Activated naive CD4-positive, alpha-beta T cell treated with anti-CD3 and anti-CD28 coated beads, Interleukin-2, amount 10 ng/mL, durations not matched to agents 7 days and 5 days (primary cell): ENCODE measurements around the gene RAP1GAP.

Experiments
- CTCF ChIA-PET: fragments of 350-600 bp; sonication (Branson Sonifier 250); formaldehyde crosslinking; loops from one replicate; lab custom pipeline; 2021; ENCODE audit warnings: antibody characterized with exemption; lab: Charles Lee
- DNase-seq: peaks from one replicate; pipeline ENCODE4 v3.0.0-alpha.2; 2020
- H3K27ac Mint-ChIP-seq: one replicate; pipeline ENCODE4 v1.8.0; 2021; ENCODE audit warnings: mild to moderate bottlenecking, moderate library complexity, mixed read lengths
- H3K27me3 Mint-ChIP-seq: one replicate; pipeline ENCODE4 v1.8.0; 2021; ENCODE audit warnings: mild to moderate bottlenecking, mixed read lengths
- H3K36me3 Mint-ChIP-seq: one replicate; pipeline ENCODE4 v1.8.0; 2021; ENCODE audit warnings: mixed read lengths
- H3K4me1 Mint-ChIP-seq: one replicate; pipeline ENCODE4 v1.8.0; 2021; ENCODE audit warnings: mixed read lengths
- H3K4me3 Mint-ChIP-seq: one replicate; pipeline ENCODE4 v1.8.0; 2021; ENCODE audit warnings: mild to moderate bottlenecking, moderate library complexity, mixed read lengths
- H3K9me3 Mint-ChIP-seq: one replicate; pipeline ENCODE4 v1.8.0; 2021; ENCODE audit warnings: mixed read lengths

RAP1GAP gene

DNA sequence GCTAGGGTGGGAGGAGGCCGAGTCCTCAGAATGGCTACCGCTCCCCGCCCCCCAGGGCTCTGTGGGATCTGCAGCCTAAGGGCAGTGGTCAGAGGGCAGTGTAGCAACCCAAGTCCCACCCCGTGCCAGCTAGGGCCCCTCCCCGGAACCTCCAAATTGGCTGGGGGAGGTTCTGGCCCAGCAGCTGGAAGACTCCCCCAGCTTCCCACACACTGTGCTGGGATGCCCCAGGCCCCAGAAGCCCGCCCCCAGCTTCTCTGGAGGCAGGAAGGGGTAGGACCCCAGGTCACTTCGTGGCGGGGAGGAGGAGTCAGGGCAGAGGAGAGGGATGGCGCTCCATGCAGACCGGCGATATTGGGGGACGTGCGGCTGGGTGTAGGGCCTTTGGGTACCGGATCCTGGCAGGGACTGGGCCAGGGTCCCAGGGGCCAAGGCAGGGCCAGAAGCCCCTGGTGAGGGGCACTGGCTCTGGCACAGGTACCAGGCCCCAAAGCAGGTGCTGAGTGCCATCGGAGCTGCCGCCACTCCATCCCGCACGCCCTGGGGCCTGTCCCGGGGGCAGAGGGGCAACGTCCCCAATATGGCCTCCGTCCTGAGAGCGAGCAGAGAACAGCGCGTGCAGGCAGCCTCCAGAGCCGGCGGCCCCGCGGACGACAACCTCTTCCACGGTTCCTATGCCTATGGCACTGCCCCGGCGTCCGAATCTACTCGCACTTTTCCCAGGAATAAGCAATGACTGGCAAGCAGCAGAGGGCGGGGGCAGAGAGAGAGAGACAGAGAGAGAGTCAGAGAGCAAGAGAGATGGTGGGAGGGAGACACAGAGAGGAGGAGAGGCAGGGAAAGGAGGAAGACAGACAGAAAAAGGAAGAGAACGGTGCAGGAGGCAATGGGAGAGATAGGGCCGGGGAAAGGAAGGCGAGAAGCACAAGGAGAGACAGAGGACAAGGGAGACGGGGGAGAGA lies 65.7 kb downstream of the RAP1GAP start:
- H3K4me1 Mint-ChIP-seq = peaks cover 9% of the 10 kb centered on the region
- H3K4me3 Mint-ChIP-seq = no peak overlapping the region
- H3K9me3 Mint-ChIP-seq = no peaks in the 10 kb centered on the region
- H3K36me3 Mint-ChIP-seq = no peaks in the 10 kb centered on the region
- H3K27me3 Mint-ChIP-seq = peaks cover 11% of the 10 kb centered on the region
- CTCF ChIA-PET = interaction anchor here (0.7 kb wide), 1 partner anchor 1052 kb away, joined by 3 read pairs; no protein-coding TSS in a partner anchor
- H3K27ac Mint-ChIP-seq = no peak overlapping the region
- no peak for DNase-seq

DNA sequence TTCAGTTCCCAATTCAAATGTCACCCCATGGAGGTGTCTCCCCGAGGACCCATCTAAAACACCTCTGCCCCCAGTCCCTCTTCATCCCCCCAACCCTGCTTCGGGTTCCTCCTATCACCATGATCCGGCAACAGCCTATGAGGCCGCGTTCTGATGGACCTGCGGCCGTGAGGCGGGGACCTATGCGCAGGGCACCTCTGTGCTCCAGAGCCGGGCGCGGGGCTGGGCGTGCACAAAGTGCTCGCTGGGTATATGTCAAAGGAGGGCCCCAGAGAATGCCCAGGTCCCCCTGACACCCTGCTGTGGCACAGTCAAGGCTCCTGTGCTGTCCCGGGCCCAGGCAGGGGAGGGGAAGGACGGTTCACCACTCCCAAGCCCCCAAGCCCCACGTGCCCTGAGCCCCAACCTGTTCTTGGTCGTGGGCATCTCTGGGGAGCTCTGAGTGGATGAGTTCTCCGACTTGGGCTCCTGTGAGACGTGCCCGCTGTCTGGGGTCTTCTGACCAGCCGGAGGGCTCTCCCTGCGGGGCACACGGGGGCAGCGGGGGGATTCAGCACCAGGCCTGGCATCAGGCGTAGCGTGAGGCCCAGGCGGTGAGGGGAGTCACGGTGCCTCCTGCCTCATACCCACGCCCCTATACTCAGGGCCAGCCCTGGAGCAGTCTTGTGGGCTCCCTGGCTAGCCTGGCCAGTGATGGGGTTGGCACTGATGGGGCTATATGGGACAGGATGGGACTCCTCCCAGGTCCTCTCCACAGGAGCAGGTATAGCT lies 67.7 kb downstream of the RAP1GAP start:
- no peaks in the 10 kb centered on the region for H3K9me3 Mint-ChIP-seq
- H3K27ac Mint-ChIP-seq = no peak overlapping the region
- H3K4me3 Mint-ChIP-seq = no peak overlapping the region
- no peaks in the 10 kb centered on the region for H3K27me3 Mint-ChIP-seq
- no peaks in the 10 kb centered on the region for H3K36me3 Mint-ChIP-seq
- CTCF ChIA-PET = interaction anchor here (0.7 kb wide), 1 partner anchor 57 kb away, joined by 3 read pairs; no protein-coding TSS in a partner anchor
- DNase-seq = no peak
- no peaks in the 10 kb centered on the region for H3K4me1 Mint-ChIP-seq

DNA sequence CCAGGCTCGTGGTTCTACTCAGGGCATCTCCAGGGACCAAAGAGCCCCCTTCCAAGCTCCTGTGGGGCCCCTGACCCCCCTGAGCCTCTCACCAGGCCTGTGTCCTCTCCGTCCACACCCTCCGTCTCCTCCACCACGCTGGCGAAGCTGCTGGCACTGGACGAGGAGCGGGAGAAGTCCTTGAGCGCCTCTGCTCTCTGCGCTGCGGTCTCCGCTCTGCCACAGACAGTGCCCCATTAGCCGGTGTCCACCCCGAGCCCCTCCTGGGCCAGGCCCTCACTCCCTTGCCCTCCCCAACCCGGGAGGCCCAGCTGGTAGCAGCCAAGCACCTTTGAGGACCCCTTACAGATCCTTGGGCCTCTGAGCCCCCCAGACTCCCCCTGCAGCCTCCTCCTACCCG lies 69.8 kb downstream of the RAP1GAP start:
- H3K36me3 Mint-ChIP-seq = no peaks in the 10 kb centered on the region
- no peak overlapping the region for H3K4me3 Mint-ChIP-seq
- no peaks in the 10 kb centered on the region for H3K9me3 Mint-ChIP-seq
- H3K27me3 Mint-ChIP-seq = no peaks in the 10 kb centered on the region
- H3K27ac Mint-ChIP-seq = no peak overlapping the region
- CTCF ChIA-PET = no interaction called here
- DNase-seq = no peak
- no peaks in the 10 kb centered on the region for H3K4me1 Mint-ChIP-seq

DNA sequence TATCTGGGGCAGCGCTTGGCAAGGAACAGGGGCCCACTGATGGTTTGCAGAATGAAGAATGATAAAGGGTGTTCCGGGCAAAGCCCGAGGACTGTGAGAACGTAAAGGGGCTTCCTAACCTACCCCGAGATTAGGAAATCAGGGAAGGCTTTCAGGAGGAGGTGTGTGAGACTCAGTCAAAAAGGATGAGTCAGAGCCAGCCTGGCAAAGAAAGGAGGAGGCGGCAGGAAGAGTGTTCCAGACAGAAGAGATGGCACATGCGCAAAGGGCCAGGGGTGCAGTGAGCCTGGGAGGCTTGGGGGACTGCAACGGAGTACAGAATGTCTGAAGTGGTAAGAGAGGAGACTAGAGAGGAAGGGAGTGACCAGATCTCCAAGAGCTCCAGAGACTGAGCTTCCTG lies 70.3 kb downstream of the RAP1GAP start:
- no peaks in the 10 kb centered on the region for H3K4me1 Mint-ChIP-seq
- no peaks in the 10 kb centered on the region for H3K9me3 Mint-ChIP-seq
- no peaks in the 10 kb centered on the region for H3K36me3 Mint-ChIP-seq
- H3K4me3 Mint-ChIP-seq = no peak overlapping the region
- no peaks in the 10 kb centered on the region for H3K27me3 Mint-ChIP-seq
- CTCF ChIA-PET = no interaction called here
- no peak for DNase-seq
- H3K27ac Mint-ChIP-seq = no peak overlapping the region

DNA sequence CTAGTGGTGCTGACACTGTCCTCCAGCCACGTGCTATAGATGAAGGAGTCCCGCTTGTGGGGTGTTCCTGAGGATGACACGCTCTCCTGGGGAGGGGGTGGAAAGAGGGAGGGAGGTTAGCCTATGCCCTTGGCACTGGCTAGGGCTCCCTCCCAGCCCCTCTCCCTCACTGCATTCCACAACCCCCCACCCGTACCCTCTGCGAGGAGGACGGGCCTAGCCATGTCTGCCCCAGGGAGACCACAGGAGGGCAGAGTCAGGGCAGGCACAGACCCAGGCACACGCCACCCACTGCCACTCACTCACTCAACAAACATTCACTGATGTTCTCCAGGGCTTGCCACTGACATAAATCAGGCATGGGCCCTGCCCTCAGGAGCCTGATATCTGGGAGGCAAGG lies 70.7 kb downstream of the RAP1GAP start:
- CTCF ChIA-PET = interaction anchor here (0.5 kb wide), 1 partner anchor 262 kb away, joined by 4 read pairs; no protein-coding TSS in a partner anchor
- H3K27me3 Mint-ChIP-seq = no peaks in the 10 kb centered on the region
- no peak overlapping the region for H3K4me3 Mint-ChIP-seq
- H3K4me1 Mint-ChIP-seq = no peaks in the 10 kb centered on the region
- no peak overlapping the region for H3K27ac Mint-ChIP-seq
- no peaks in the 10 kb centered on the region for H3K36me3 Mint-ChIP-seq
- no peaks in the 10 kb centered on the region for H3K9me3 Mint-ChIP-seq
- no peak for DNase-seq

DNA sequence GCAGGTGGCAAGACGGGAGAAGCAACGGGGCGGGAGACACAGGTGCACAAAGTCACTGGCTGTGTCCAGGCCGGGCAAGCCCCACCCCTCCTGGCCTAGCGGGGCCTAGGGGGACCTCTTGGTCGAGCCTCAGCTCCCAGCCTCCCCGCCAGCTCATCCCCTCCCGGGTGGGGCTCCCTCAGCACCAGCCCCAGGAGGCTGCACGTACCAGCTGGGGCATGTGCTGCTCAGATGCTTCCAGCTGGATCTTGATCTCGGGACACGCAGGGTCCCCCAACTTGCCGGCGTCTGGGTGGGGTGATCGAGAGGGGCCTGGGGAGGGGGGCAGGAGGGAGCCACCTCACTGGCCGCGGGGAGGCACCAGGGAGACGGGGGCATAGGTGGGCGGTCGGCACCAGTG lies 71.4 kb downstream of the RAP1GAP start:
- H3K4me1 Mint-ChIP-seq = no peaks in the 10 kb centered on the region
- H3K9me3 Mint-ChIP-seq = no peaks in the 10 kb centered on the region
- no peak overlapping the region for H3K4me3 Mint-ChIP-seq
- H3K27ac Mint-ChIP-seq = no peak overlapping the region
- no peaks in the 10 kb centered on the region for H3K27me3 Mint-ChIP-seq
- no peaks in the 10 kb centered on the region for H3K36me3 Mint-ChIP-seq
- DNase-seq = no peak
- CTCF ChIA-PET = interaction anchor here (0.5 kb wide), 1 partner anchor 262 kb away, joined by 4 read pairs; no protein-coding TSS in a partner anchor

DNA sequence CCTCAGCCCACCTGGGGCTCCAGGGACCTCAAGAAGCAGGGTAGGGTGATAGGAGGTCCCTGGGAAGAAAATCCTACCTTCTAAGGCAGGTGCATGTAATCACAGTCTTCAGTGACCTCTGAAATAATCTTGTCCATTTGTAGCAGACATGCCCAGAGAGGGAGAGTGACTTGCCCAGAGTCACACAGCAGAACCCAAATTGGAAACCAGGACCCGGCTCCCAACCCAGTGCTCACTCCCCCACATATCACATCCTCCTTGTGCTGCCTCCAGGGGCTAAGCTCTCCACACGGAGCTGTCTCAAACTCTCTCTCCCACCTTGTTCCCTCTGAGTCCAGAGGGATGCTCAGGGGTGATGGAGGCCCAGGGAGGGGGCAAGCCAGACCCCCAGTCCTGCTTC lies 72.5 kb downstream of the RAP1GAP start:
- CTCF ChIA-PET = interaction anchor here (1.0 kb wide), 1 partner anchor 226 kb away, joined by 3 read pairs; no protein-coding TSS in a partner anchor
- no peak overlapping the region for H3K4me3 Mint-ChIP-seq
- H3K27me3 Mint-ChIP-seq = peaks cover 6% of the 10 kb centered on the region
- no peak for DNase-seq
- H3K27ac Mint-ChIP-seq = no peak overlapping the region
- H3K4me1 Mint-ChIP-seq = no peaks in the 10 kb centered on the region
- H3K9me3 Mint-ChIP-seq = no peaks in the 10 kb centered on the region
- no peaks in the 10 kb centered on the region for H3K36me3 Mint-ChIP-seq

DNA sequence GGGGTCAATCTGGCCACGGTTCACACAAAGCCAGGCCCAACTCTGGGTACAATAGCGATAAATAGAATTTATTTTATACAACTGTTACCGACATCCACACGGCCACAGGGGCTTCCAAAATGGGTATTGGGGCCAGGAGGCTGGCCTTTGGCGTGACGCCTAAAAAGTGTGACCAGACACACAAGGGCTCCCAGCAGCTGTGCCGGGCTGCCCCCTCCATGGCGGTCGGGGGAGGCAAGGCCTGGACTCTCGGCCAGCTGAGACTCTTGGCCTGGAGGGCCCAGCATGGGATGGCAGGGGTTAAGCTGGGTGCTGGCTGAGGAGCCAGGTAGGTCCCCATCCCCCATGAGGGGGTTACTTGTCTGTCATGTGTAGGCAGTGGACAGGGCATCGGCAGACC lies 73.0 kb downstream of the RAP1GAP start:
- no peak for DNase-seq
- H3K27me3 Mint-ChIP-seq = peaks cover 10% of the 10 kb centered on the region
- no peak overlapping the region for H3K27ac Mint-ChIP-seq
- CTCF ChIA-PET = interaction anchor here (0.8 to 1.8 kb wide), 3 partner anchors 11 to 226 kb away, joined by 3 to 5 read pairs (median 3); no protein-coding TSS in a partner anchor
- H3K36me3 Mint-ChIP-seq = no peaks in the 10 kb centered on the region
- H3K9me3 Mint-ChIP-seq = no peaks in the 10 kb centered on the region
- H3K4me1 Mint-ChIP-seq = no peaks in the 10 kb centered on the region
- H3K4me3 Mint-ChIP-seq = no peak overlapping the region

DNA sequence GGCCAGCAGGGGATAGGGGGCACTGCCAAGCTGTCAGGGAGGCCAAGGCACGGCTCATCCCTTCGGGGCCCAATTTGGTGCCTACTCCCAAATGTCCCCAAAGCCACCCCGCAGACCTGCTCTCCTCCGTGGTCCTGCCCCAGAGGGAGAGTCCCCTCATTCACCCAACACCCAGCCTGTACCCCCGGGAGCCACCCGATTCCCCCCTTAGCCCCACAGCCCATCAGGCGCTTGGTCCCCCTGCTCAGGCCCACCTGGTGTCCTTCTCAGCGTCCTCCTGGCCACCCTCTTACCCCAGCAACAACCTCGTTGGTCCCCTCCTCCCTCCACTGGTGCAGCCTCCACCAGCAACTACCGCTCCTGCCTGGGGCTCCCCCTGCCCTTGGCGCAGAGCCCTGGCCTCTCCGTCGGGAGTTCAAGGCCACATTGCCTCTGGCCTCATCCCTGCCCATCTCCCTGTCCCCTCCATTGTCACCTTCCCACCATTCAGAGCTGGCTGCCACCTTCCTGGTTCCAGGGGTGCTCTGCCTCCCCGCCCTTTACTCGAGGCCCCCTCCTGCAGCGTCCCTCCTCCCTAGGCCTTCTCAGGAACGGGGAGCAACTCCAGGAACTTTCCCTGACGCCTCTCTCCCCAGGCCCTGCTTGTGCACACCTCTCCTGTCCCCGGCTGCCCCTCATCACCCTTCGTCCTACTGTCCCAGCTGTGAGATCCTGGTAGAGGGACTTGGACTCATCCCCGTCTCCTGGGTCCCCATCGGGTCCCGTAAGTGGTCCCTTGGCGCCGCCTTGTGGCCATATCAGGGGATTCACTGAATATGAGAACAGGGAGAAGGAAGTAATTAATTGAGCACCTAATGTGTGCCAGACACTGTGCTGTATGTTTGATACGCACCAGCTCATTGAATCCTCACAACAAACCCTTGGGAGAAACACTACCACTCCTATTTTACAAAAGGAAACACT lies 73.9 kb downstream of the RAP1GAP start:
- peak; percentile 74 for DNase-seq
- H3K4me1 Mint-ChIP-seq = no peaks in the 10 kb centered on the region
- no peak overlapping the region for H3K27ac Mint-ChIP-seq
- CTCF ChIA-PET = interaction anchor here (0.8 to 1.8 kb wide), 5 partner anchors 10 to 226 kb away, joined by 3 to 5 read pairs (median 3); no protein-coding TSS in a partner anchor
- H3K36me3 Mint-ChIP-seq = no peaks in the 10 kb centered on the region
- H3K4me3 Mint-ChIP-seq = no peak overlapping the region
- no peaks in the 10 kb centered on the region for H3K9me3 Mint-ChIP-seq
- peaks cover 18% of the 10 kb centered on the region for H3K27me3 Mint-ChIP-seq

DNA sequence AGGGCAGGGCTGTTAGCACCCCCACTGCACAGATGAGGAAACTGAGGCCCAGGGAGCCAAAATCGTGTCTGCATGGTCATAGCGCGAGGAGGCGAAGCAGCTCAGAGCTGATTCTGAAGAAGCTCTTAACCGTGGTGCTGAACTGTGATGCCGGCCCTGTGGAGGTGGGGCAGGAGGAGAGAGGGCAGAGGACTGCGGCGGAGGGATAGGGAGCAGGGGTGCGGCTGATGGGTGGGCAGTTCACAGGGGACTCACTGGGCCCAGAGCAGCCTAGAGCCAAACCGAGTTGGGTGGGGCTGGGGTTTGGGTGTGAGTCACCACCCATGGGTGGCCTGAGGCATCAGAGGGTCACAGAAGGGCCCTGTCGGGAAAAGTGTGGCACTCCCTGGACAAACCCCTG lies 74.7 kb downstream of the RAP1GAP start:
- H3K27ac Mint-ChIP-seq = no peak overlapping the region
- no peak overlapping the region for H3K4me3 Mint-ChIP-seq
- H3K9me3 Mint-ChIP-seq = no peaks in the 10 kb centered on the region
- no peaks in the 10 kb centered on the region for H3K4me1 Mint-ChIP-seq
- CTCF ChIA-PET = interaction anchor here (1.8 kb wide), 1 partner anchor 222 kb away, joined by 5 read pairs; no protein-coding TSS in a partner anchor
- no peaks in the 10 kb centered on the region for H3K36me3 Mint-ChIP-seq
- peaks cover 21% of the 10 kb centered on the region for H3K27me3 Mint-ChIP-seq
- no peak for DNase-seq

DNA sequence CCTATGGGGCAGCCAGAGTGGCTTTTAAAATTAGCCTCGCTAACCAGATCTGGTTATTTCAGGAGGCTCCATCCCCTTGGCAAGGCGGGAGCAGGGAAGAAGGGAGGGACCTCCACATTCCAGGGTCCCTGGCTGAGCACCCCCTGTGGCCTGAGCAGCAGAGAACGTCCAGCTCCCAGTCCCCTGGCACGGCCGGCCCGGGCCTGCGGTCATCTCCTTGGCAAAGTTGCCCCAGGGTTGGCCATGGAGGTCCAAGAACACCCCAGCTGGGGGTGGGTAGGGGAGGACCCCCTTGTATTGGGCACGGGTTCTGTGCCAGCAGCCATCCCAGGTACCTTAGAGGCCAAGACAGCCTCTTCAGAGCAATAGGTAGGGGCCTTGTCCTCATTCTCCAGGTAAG lies 75.9 kb downstream of the RAP1GAP start:
- no peaks in the 10 kb centered on the region for H3K4me1 Mint-ChIP-seq
- peaks cover 28% of the 10 kb centered on the region for H3K27me3 Mint-ChIP-seq
- DNase-seq = no peak
- H3K4me3 Mint-ChIP-seq = no peak overlapping the region
- CTCF ChIA-PET = no interaction called here
- H3K27ac Mint-ChIP-seq = no peak overlapping the region
- H3K9me3 Mint-ChIP-seq = no peaks in the 10 kb centered on the region
- no peaks in the 10 kb centered on the region for H3K36me3 Mint-ChIP-seq

DNA sequence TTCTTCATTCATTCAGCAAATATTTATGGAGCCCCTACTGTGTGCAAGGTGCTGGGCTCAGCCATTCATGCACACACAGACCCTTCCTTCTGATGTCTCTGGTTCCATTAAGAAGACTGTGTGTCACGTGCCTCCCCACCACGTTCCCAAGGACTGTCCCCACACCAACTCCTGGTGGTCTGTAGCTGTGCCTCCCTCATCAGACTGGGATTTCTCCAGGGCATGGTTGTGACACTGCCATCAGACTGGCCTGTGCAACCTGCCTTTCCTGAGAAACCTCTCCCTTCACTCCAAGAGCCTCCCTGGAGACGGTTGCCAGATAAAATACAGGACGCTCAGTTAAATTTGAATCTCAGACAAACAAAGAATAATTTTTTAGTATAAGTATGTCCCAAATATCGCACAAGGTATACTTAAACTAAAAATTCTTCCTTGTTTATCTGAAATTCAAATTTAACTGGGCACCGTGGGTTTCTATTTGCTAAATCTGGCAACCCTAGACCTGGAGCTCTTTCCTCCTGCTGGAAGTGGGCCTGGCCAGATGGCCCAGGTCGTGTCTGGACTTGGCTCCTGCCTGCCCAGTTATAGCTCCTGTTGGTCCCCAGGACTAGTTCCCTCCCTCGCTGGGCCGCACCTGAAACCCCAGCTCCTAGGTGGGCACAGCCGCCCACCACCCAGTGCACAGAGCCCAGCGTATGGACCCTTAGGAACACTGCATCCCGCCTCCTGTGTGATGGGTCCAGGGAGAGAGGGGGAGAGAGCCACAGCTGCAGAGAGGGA lies 76.9 kb downstream of the RAP1GAP start:
- H3K9me3 Mint-ChIP-seq = no peaks in the 10 kb centered on the region
- DNase-seq = no peak
- CTCF ChIA-PET = interaction anchor here (0.6 kb wide), 1 partner anchor 193 kb away, joined by 3 read pairs; no protein-coding TSS in a partner anchor
- no peaks in the 10 kb centered on the region for H3K4me1 Mint-ChIP-seq
- H3K27me3 Mint-ChIP-seq = peaks cover 32% of the 10 kb centered on the region
- no peak overlapping the region for H3K4me3 Mint-ChIP-seq
- H3K27ac Mint-ChIP-seq = no peak overlapping the region
- H3K36me3 Mint-ChIP-seq = no peaks in the 10 kb centered on the region

DNA sequence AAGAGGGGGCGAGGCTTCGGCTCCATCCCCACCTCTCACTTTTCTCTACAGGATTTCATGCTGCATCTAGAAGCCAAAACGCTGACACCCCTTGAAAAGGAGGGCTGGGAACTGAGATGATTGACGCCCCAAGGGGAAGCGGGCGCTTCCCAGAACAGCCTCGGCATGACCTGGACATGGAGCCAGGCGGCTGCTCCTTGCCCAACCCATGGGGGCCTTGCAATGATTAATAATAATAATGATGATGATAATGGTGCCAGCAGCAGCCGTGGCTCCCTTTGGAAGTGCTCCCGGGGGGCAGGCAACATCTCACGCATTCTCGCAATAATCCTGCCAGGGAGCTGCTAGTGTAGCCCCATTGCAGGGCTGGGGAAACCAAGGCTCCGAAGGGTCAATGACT lies 78.2 kb downstream of the RAP1GAP start:
- Mint-ChIP-seq H3K36me3 (no peaks in the 10 kb centered on the region), H3K27ac (no peak overlapping the region), H3K9me3 (no peaks in the 10 kb centered on the region), H3K4me1 (no peaks in the 10 kb centered on the region), H3K4me3 (no peak overlapping the region), H3K27me3 (peaks cover 32% of the 10 kb centered on the region)
- DNase-seq = no peak
- CTCF ChIA-PET = no interaction called here
